K562 (cell line): Measurements from ENCODE around the gene ETS1. TPM values are rescaled to one million over a fixed set of nuclear protein-coding genes. Genes with fewer than 3 reads are reported as not detected.

Experiments
- ATAC-seq: fragments of 200-7000 bp; cut with Tn5 transposase; 3 replicates; pipeline ENCODE4 v1.9.1; 2020; ENCODE audit warnings: moderate library complexity
- BruUV-seq: library from RNA; stranded (reverse); fragments of 400-500 nt; replicated peaks from 2 replicates; lab custom pipeline; 2021; lab: Mats Ljungman, UMichigan
- CTCF ChIA-PET: fragments of 300-600 bp; formaldehyde crosslinking; extraction: SDS; loops from one replicate; lab custom pipeline; 2021; ENCODE audit warnings: low intra/inter-chr PET ratio; lab: Yijun Ruan, JAX
- POLR2A ChIA-PET: fragments of 300-600, 350-650 bp; sonication (Branson Sonifier 250); formaldehyde crosslinking; extraction: SDS; loops from one replicate; lab custom pipeline; 2021; ENCODE audit warnings: antibody characterized with exemption, inconsistent platforms; lab: Yijun Ruan, JAX
- DNase-seq, 4 experiments: peaks; one replicate each; pipeline versions ENCODE4 v3.0.0 to v3.0.0-alpha.2; 2011 to 2018; ENCODE audit warnings: low spot score in 3 of 4, mixed read lengths in 3 of 4; ENCODE audit errors: extremely low read depth in 1 of 4
- FAIRE-seq: peaks from 2 replicates; lab custom pipeline; 2011; peaks lifted over from hg19 to GRCh38; lab: Jason Lieb, UNC
- H2AFZ ChIP-seq: 2 replicates; pipeline ENCODE4 v1.6.0; 2011; ENCODE audit warnings: low read depth, low read length, control low read depth, inconsistent platforms
- H3K27ac ChIP-seq: fragments of 200-600 bp; 3 replicates; pipeline ENCODE4 v1.8.0; 2011; ENCODE audit warnings: low read depth, mild to moderate bottlenecking, control low read depth, inconsistent platforms, low read length, moderate library complexity, mixed read lengths; ENCODE audit errors: extremely low read depth
- H3K27me3 ChIP-seq, 2 experiments: fragments of 300-600 bp in 1 of 2; 2 replicates in 1 of 2; 3 replicates in 1 of 2; pipeline versions ENCODE4 v1.6.0 to v1.8.0; 2011; ENCODE audit warnings: inconsistent platforms in 2 of 2, low read length in 2 of 2, mild to moderate bottlenecking in 1 of 2, mixed read lengths in 1 of 2, moderate library complexity in 1 of 2; ENCODE audit not compliant: control insufficient read depth in 2 of 2, insufficient read depth in 2 of 2
- H3K36me3 ChIP-seq: fragments of 300-600 bp; 3 replicates; pipeline ENCODE4 v1.8.0; 2011; ENCODE audit warnings: mild to moderate bottlenecking, low read length, inconsistent platforms; ENCODE audit not compliant: control insufficient read depth, insufficient read depth
- H3K4me1 ChIP-seq, 2 experiments: fragments of 200-600 bp in 1 of 2; replicated peaks in 1 of 2; 2 replicates in 1 of 2; 3 replicates in 1 of 2; pipeline versions ENCODE4 v1.5.1 to v1.8.0; 2011; ENCODE audit warnings: inconsistent platforms in 2 of 2, low read length in 2 of 2, mild to moderate bottlenecking in 1 of 2, mixed read lengths in 1 of 2, moderate library complexity in 1 of 2; ENCODE audit not compliant: control insufficient read depth in 2 of 2, insufficient read depth in 2 of 2
- H3K4me2 ChIP-seq: 2 replicates; pipeline ENCODE4 v1.6.1; 2011; ENCODE audit warnings: low read length, control low read depth, inconsistent platforms, mixed read lengths; ENCODE audit not compliant: insufficient read depth
- H3K4me3 ChIP-seq: fragments of 200-600 bp; sonication (generic), shearing (Covaris generic); 2 replicates; pipeline ENCODE4 v1.5.1; 2016; ENCODE audit warnings: control low read depth, inconsistent platforms
- H3K79me2 ChIP-seq: fragments of 200-600 bp; 3 replicates; pipeline ENCODE4 v1.8.0; 2011; ENCODE audit warnings: low read length, inconsistent platforms; ENCODE audit not compliant: control insufficient read depth, insufficient read depth
- H3K9ac ChIP-seq, 2 experiments: 2 replicates each; pipeline versions ENCODE4 v1.6.0 to v1.6.1; 2011; ENCODE audit warnings: low read depth in 2 of 2, low read length in 2 of 2, control low read depth in 1 of 2, inconsistent platforms in 1 of 2, mild to moderate bottlenecking in 1 of 2, mixed read lengths in 1 of 2; ENCODE audit not compliant: insufficient read depth in 1 of 2
- H3K9me1 ChIP-seq: one replicate; pipeline ENCODE4 v1.6.0; 2011; ENCODE audit warnings: inconsistent platforms, mild to moderate bottlenecking, low read length, moderate library complexity; ENCODE audit not compliant: control insufficient read depth, insufficient read depth
- H3K9me3 ChIP-seq: replicated peaks from 2 replicates; pipeline ENCODE4 v1.5.1; 2011; ENCODE audit warnings: low read depth, low read length, inconsistent platforms; ENCODE audit not compliant: control insufficient read depth, insufficient read depth
- H4K20me1 ChIP-seq: replicated peaks from 2 replicates; pipeline ENCODE4 v1.6.1; 2011; ENCODE audit warnings: low read length, inconsistent platforms, mixed read lengths; ENCODE audit not compliant: control insufficient read depth, insufficient read depth
- BRCA1 ChIP-seq, 2 experiments: fragments of 450-650 bp in 1 of 2; sonication (generic) in 1 of 2; formaldehyde crosslinking in 1 of 2; IDR thresholded peaks; 2 replicates each; pipeline versions ENCODE4 v1.5.0 to v1.6.1; 2017 to 2020; ENCODE audit warnings: mild to moderate bottlenecking in 1 of 2, missing genetic modification reagents in 1 of 2
- EGR1 ChIP-seq: fragments of 450-650 bp; conservative IDR thresholded peaks from 2 replicates; pipeline ENCODE4 v1.6.1; 2017; ENCODE audit warnings: mild to moderate bottlenecking
- FOXK2 ChIP-seq, 2 experiments: fragments of 450-650 bp; IDR thresholded peaks in 1 of 2; conservative IDR thresholded peaks in 1 of 2; 2 replicates each; pipeline ENCODE4 v1.6.1; 2016; ENCODE audit warnings: low read depth in 2 of 2, mild to moderate bottlenecking in 1 of 2
- GTF2A2 ChIP-seq: IDR thresholded peaks from 2 replicates; pipeline ENCODE4 v1.6.1; 2016; ENCODE audit warnings: mild to moderate bottlenecking, missing genetic modification characterization, missing compliant biosample characterization
- KDM4B ChIP-seq, 2 experiments: fragments of 450-650 bp in 1 of 2; sonication (generic) in 1 of 2; IDR thresholded peaks; 2 replicates each; pipeline ENCODE4 v1.6.1; 2016 to 2017; ENCODE audit warnings: borderline replicate concordance in 2 of 2, antibody characterized with exemption in 1 of 2, low read depth in 1 of 2, mild to moderate bottlenecking in 1 of 2
- PPARD ChIP-seq: fragments of 250-450 bp; sonication (Bioruptor Pico); IDR thresholded peaks from 2 replicates; pipeline ENCODE4 v1.8.0; 2022; ENCODE audit warnings: inconsistent platforms, mild to moderate bottlenecking, moderate library complexity
- PRPF4 ChIP-seq: fragments of 200-400 bp; formaldehyde crosslinking; IDR thresholded peaks from one replicate; pipeline ENCODE4 v1.6.1; 2017; ENCODE audit warnings: low read length, low read depth, mild to moderate bottlenecking; ENCODE audit not compliant: insufficient read depth, poor library complexity, severe bottlenecking
- TRIM24 ChIP-seq, 2 experiments: fragments of 450-650 bp; IDR thresholded peaks; 2 replicates each; pipeline ENCODE4 v1.6.1; 2016
- WGBS: fragments of 100-300 bp; shearing (Covaris generic); methylation state at CpG from one replicate; pipeline ENCODE4 v1.1.6; 2016; ENCODE audit warnings: low coverage, mixed read lengths; ENCODE audit not compliant: insufficient coverage; ENCODE audit errors: missing lambda C conversion rate; 5-methylcytosine and 5-hydroxymethylcytosine counted together
- in situ Hi-C: fragments of 300-500 bp; cut with MboI; formaldehyde crosslinking; loops from 4 replicates; pipeline ENCODE4 v1.15.0; 2018; ENCODE audit warnings: inconsistent platforms, mixed read lengths
- intact Hi-C: fragments of 100-400 bp; cut with micrococcal nuclease; formaldehyde crosslinking; loops from 2 replicates; pipeline ENCODE4 v1.14.2; 2022
- polyA plus RNA-seq, 8 experiments: library from polyadenylated mRNA; depleted of rRNA in 4 of 8; stranded (reverse) in 5 of 8; unstranded in 3 of 8; fragments of >200 nt; fragmentation: Nextera tagmentation in 2 of 8; fragmentation: Illumina TruSeq in 1 of 8; extraction: Ambion mirVana in 2 of 8; extraction: Trizol in 1 of 8; gene quantifications; 2 replicates each; pipeline versions ENCODE4 v1.2.1 to v1.2.3, GENCODE V29; 2011 to 2014; ENCODE audit warnings: inconsistent platforms in 1 of 8, missing spikeins in 1 of 8
- total RNA-seq, 7 experiments: library from RNA; depleted of rRNA in 6 of 7; stranded (reverse); fragments of >200 nt in 6 of 7; fragmentation: Illumina TruSeq in 2 of 7; extraction: Trizol in 2 of 7; gene quantifications; 2 replicates each; pipeline versions ENCODE4 v1.2.1 to v1.2.3, GENCODE V29; 2011 to 2021; ENCODE audit warnings: low replicate concordance in 1 of 7
- TF ChIP-seq, protein P1 (sequence below): fragments of 450-650 bp; IDR thresholded peaks from 2 replicates; pipeline ENCODE4 v1.6.1; 2018; ENCODE audit warnings: mild to moderate bottlenecking, low read depth; ENCODE audit not compliant: partially characterized antibody
- TF ChIP-seq, protein P2 (sequence below), 2 experiments: fragments of 450-650 bp in 1 of 2; sonication (generic) in 1 of 2; formaldehyde crosslinking in 1 of 2; IDR thresholded peaks; 2 replicates each; pipeline versions ENCODE4 v1.7.1 to v1.9.0; 2016 to 2022; ENCODE audit warnings: inconsistent platforms in 1 of 2, mild to moderate bottlenecking in 1 of 2, missing genetic modification reagents in 1 of 2

ETS1 gene
- total and polyA plus RNA-seq, 9 of the 15 experiments (the other 6 are each of a cell fraction or from before 2014, with no cell fraction given) = 0.04 to 1.4 (median 0.23) TPM

DNA sequence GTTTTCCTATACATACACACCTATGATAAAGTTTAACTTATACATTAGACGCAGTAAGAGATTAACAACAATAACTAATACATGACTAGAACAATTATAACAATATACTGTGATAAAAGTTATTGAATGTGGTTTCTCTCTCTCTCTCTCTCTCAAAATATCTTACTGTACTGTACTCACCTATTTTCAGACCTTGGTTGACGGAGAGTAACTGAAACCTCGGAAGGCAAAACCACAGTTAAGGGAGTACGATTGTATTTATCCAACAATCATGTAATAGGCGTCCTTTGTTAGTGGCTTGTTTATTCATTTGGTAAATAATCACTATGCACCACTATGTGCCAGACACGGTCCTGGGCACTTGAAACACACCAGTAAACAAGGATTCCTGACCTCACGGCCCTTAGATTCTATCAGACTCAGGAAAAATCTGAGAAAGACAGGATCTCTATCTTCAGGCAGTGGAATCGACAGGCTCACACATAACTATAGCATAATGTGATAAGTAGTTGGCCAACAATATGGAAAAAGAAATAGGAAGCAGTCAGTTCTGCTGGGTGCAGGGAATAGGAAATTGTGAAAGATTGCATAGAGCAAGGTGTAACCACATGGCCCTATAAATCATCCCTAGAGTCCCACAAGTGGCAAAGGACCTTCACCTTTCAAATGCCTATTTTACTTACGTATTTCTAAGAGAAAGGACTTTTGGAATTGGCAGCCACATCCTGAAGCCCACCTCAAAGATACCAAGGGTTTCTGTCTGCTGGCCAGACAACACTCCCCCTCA lies 12.0 kb downstream of the ETS1 start:
- H3K9me3 ChIP-seq = no peaks in the 10 kb centered on the region
- WGBS = under 1% methylated on average over 9 of the region's 9 CpGs
- no peak for DNase-seq
- FAIRE-seq = no peak
- BruUV-seq = no TSS peak
- no peaks in the 10 kb centered on the region for H3K79me2 ChIP-seq
- ChIA-PET POLR2A (no interaction called here), CTCF (no interaction called here)
- no peaks in the 10 kb centered on the region for H4K20me1 ChIP-seq
- H3K4me3 ChIP-seq = no peak overlapping the region
- in situ Hi-C loops = no loop called here
- H3K4me1 ChIP-seq = no peaks in the 10 kb centered on the region
- no peak overlapping the region for H2AFZ ChIP-seq
- intact Hi-C loops = no loop called here
- no peak overlapping the region for H3K27ac ChIP-seq
- no peaks in the 10 kb centered on the region for H3K27me3 ChIP-seq
- H3K9ac ChIP-seq = no peak overlapping the region
- no peaks in the 10 kb centered on the region for H3K36me3 ChIP-seq
- no peak overlapping the region for H3K4me2 ChIP-seq
- H3K9me1 ChIP-seq = no peaks in the 10 kb centered on the region
- ATAC-seq = no peak
- no peak for TF ChIP-seq EGR1
- no peak for TF ChIP-seq FOXK2 (conservative IDR thresholded peaks at IDR 0.05 in 1 of 2, IDR thresholded peaks at IDR 0.05 in 1 of 2; ENCODE audit: low read depth in 2 of 2)
- TF ChIP-seq, protein P1, sequence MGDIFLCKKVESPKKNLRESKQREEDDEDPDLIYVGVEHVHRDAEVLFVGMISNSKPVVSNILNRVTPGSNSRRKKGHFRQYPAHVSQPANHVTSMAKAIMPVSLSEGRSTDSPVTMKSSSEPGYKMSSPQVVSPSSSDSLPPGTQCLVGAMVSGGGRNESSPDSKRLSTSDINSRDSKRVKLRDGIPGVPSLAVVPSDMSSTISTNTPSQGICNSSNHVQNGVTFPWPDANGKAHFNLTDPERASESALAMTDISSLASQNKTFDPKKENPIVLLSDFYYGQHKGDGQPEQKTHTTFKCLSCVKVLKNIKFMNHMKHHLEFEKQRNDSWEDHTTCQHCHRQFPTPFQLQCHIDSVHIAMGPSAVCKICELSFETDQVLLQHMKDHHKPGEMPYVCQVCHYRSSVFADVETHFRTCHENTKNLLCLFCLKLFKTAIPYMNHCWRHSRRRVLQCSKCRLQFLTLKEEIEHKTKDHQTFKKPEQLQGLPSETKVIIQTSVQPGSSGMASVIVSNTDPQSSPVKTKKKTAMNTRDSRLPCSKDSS = no peak
- TF ChIP-seq, protein P2, sequence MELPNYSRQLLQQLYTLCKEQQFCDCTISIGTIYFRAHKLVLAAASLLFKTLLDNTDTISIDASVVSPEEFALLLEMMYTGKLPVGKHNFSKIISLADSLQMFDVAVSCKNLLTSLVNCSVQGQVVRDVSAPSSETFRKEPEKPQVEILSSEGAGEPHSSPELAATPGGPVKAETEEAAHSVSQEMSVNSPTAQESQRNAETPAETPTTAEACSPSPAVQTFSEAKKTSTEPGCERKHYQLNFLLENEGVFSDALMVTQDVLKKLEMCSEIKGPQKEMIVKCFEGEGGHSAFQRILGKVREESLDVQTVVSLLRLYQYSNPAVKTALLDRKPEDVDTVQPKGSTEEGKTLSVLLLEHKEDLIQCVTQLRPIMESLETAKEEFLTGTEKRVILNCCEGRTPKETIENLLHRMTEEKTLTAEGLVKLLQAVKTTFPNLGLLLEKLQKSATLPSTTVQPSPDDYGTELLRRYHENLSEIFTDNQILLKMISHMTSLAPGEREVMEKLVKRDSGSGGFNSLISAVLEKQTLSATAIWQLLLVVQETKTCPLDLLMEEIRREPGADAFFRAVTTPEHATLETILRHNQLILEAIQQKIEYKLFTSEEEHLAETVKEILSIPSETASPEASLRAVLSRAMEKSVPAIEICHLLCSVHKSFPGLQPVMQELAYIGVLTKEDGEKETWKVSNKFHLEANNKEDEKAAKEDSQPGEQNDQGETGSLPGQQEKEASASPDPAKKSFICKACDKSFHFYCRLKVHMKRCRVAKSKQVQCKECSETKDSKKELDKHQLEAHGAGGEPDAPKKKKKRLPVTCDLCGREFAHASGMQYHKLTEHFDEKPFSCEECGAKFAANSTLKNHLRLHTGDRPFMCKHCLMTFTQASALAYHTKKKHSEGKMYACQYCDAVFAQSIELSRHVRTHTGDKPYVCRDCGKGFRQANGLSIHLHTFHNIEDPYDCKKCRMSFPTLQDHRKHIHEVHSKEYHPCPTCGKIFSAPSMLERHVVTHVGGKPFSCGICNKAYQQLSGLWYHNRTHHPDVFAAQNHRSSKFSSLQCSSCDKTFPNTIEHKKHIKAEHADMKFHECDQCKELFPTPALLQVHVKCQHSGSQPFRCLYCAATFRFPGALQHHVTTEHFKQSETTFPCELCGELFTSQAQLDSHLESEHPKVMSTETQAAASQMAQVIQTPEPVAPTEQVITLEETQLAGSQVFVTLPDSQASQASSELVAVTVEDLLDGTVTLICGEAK (IDR thresholded peaks at IDR 0.05) = no peak
- TF ChIP-seq, protein P2 (CRISPR knock-in tag; IDR thresholded peaks at IDR 0.05) = no peak
- no peak for TF ChIP-seq PPARD (CRISPR knock-in tag)
- TF ChIP-seq TRIM24 (IDR thresholded peaks at IDR 0.05) = no peak
- TF ChIP-seq GTF2A2 (tag) = no peak
- no peak for TF ChIP-seq BRCA1 (IDR thresholded peaks at IDR 0.05)
- no peak for TF ChIP-seq BRCA1 (CRISPR knock-in tag; IDR thresholded peaks at IDR 0.05)
- no peak for TF ChIP-seq KDM4B (IDR thresholded peaks at IDR 0.05; ENCODE audit: borderline replicate concordance in 2 of 2, low read depth in 1 of 2)
- TF ChIP-seq PRPF4 = no peak
